Spinal cord (tissue), 10 donors: ENCODE results near the gene PEX10. TPM values are rescaled to one million over a fixed set of nuclear protein-coding genes. Genes with fewer than 3 reads are reported as not detected.

Experiments used
- DNase-seq, 6 donors: peaks; one replicate each; pipeline versions ENCODE4 v3.0.0 to v3.0.0-alpha.2; 2013 to 2015; ENCODE audit warnings: low spot score in 6 of 6, low read depth in 4 of 6
- H3K27ac ChIP-seq: one replicate; pipeline ENCODE4 v1.5.1; 2013; ENCODE audit warnings: low read depth, low read length, control low read depth
- H3K27me3 ChIP-seq: one replicate; pipeline ENCODE4 v1.6.1; 2013; ENCODE audit warnings: low read length; ENCODE audit not compliant: control insufficient read depth, insufficient read depth
- H3K36me3 ChIP-seq: one replicate; pipeline ENCODE4 v1.6.1; 2013; ENCODE audit warnings: low read length; ENCODE audit not compliant: control insufficient read depth, insufficient read depth
- H3K4me1 ChIP-seq: one replicate; pipeline ENCODE4 v1.6.1; 2013; ENCODE audit warnings: low read length; ENCODE audit not compliant: control insufficient read depth, insufficient read depth
- H3K4me3 ChIP-seq: one replicate; pipeline ENCODE4 v1.5.1; 2013; ENCODE audit warnings: low read depth, low read length, control low read depth
- H3K9me3 ChIP-seq: one replicate; pipeline ENCODE4 v1.6.1; 2013; ENCODE audit warnings: low read length; ENCODE audit not compliant: control insufficient read depth, insufficient read depth
- WGBS: methylation state at CpG from one replicate; pipeline ENCODE4 v1.1.5; 2013; ENCODE audit warnings: missing lambda C conversion rate; ENCODE audit not compliant: insufficient coverage; 5-methylcytosine and 5-hydroxymethylcytosine counted together
- polyA plus RNA-seq, 2 donors: library from polyadenylated mRNA; unstranded; fragments of 120-200 nt; gene quantifications; one replicate each; pipeline ENCODE4 v1.2.1, GENCODE V29; 2013; ENCODE audit not compliant: insufficient read length in 2 of 2
- total RNA-seq, 2 donors: library from RNA; depleted of rRNA in 1 of 2; stranded (reverse); fragments of 120-200 nt in 1 of 2; fragments of >200 nt in 1 of 2; gene quantifications; one replicate each; pipeline versions ENCODE4 v1.2.3 to v1.2.4, GENCODE V29; 2013 to 2014
- donor health status: healthy.

Gene PEX10
- total and polyA plus RNA-seq, 4 donors = 17.7 to 36.9 (median 31.7) TPM

DNA sequence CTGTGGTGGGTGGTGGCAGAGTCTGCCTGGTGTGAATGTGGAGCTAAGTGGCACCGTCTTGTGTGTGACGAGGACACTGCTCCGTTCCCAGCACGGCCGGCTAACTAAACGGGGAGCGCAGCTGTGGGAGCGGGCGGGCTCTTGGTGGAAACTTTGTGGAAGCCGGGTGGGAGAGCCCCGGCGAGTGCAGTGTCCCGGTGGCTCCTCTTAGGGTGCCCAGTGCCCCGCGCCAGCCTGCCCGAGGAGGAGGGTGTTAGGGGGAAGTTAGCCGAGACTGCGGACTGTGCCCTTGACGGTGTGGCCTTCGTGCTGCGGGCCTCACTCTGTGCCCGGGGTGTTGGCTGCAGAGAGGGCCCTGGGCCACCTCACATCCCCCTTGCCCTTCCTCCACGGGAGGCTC, 9.9 kb downstream of the PEX10 start:
- WGBS = 98% methylated on average over 13 of the region's 23 CpGs
- H3K27ac ChIP-seq = no peak overlapping the region
- H3K4me1 ChIP-seq = no peaks in the 10 kb centered on the region
- DNase-seq = no peak
- peaks cover 100% of the 10 kb centered on the region for H3K36me3 ChIP-seq
- no peaks in the 10 kb centered on the region for H3K27me3 ChIP-seq
- H3K9me3 ChIP-seq = no peaks in the 10 kb centered on the region
- H3K4me3 ChIP-seq = no peak overlapping the region

- H3K27ac ChIP-seq = no peak overlapping the region
- H3K27me3 ChIP-seq = no peaks in the 10 kb centered on the region
- H3K4me1 ChIP-seq = no peaks in the 10 kb centered on the region
- no peaks in the 10 kb centered on the region for H3K9me3 ChIP-seq
- no peak overlapping the region for H3K4me3 ChIP-seq
- DNase-seq = no peak
- WGBS = 74% methylated on average over 3 of the region's 14 CpGs
- H3K36me3 ChIP-seq = peaks cover 100% of the 10 kb centered on the region
These were observed 11.3 kb downstream of the PEX10 start for GRCh38 chr1:2400950-2401649.

DNA sequence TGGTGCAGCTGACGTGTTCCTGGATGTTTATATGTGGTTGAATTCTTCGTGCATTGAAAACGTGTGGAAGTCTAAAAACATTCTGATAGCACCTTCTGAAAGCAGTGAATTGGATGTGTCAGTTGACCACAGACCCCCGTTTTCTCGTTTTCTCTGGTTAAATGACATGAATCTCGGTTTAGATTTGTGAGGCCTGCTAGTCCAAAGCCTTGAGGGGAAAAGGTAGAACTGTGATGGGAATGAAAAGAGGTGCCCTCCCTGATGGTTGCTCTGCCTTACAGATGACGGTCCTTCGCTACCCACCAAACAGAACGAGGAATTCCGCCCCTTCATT, 11.8 kb downstream of the PEX10 start:
- Histone ChIP-seq H3K4me1 (no peaks in the 10 kb centered on the region), H3K36me3 (peaks cover 99% of the 10 kb centered on the region), H3K27me3 (no peaks in the 10 kb centered on the region), H3K9me3 (no peaks in the 10 kb centered on the region), H3K27ac (no peak overlapping the region), H3K4me3 (no peak overlapping the region)
- DNase-seq = no peak
- 89% methylated on average over 10 of the region's 10 CpGs for WGBS

DNA sequence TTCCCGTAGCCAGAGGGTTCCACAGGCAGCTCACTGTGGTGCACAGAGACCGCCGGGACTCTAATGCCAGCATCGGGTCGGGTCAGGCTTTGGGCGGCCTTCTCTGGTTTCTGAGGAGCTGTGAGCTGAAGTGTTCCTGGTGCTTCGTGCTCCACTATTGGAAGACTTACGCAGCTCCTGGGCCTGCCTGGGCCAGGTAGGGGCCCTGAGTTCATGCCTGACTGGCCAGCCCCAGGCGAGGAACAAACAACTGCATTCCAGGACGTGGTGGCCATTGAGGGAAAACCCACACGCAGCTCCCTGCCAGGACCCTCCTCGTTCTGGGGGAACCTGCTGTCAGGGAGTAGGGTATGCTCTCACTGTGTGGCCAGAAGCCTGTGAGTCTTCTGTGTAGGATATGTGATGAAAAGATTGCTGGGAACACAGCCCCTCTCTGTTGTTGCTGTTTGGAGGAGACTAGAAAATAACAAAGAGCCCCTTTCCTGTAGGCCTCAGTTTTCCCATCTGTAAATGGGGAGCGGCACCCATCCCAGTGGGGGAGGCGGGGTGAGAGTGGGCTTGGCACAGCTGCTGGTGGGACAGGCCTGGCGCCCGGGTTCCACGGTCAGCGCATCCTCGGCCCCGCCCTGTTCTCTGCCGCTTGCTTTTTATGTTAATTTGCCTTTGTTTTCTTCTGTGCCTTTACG, 12.3 kb downstream of the PEX10 start:
- Histone ChIP-seq H3K9me3 (no peaks in the 10 kb centered on the region), H3K36me3 (peaks cover 99% of the 10 kb centered on the region), H3K27me3 (no peaks in the 10 kb centered on the region), H3K27ac (no peak overlapping the region), H3K4me1 (no peaks in the 10 kb centered on the region), H3K4me3 (no peak overlapping the region)
- WGBS = 87% methylated on average over 21 of the region's 22 CpGs
- DNase-seq = no peak

GRCh38 chr1:2398871-2399270, 13.5 kb downstream of the PEX10 start:
- no peaks in the 10 kb centered on the region for H3K4me1 ChIP-seq
- no peak for DNase-seq
- 91% methylated on average over 7 of the region's 7 CpGs for WGBS
- H3K27ac ChIP-seq = no peak overlapping the region
- peaks cover 99% of the 10 kb centered on the region for H3K36me3 ChIP-seq
- H3K4me3 ChIP-seq = no peak overlapping the region
- no peaks in the 10 kb centered on the region for H3K27me3 ChIP-seq
- H3K9me3 ChIP-seq = no peaks in the 10 kb centered on the region

DNA sequence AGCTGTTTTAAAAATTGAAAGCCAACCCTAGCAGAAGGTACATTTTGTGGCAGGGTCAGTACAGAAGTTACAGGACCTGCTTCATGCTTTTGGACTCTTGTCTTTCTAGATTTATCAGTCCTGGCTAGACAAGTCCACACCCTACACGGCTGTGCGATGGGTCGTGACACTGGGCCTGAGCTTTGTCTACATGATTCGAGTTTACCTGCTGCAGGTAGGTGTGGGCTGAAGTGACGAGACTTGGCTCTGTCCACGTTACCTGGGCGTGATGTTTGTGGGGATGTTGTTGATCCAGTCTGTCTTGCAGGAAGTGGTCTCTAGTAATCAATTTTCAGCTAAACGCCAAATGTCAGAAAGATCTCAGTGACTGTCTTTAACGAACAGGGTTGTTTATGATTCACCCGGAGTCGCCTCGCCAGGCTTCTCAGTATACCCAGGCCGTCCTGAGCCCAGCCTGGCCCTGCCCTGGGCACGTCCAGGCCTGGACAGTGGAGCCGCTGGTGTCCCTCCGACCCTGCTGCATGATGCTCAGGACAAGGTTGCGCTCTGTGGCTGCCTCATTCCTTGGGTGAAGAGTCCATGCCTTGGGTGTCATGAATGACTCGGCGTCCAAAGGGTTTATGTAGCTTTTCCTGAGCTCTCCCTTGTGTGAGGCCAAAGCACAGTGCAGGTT, 15.2 kb downstream of the PEX10 start:
- Histone ChIP-seq H3K9me3 (no peaks in the 10 kb centered on the region), H3K4me3 (no peak overlapping the region), H3K27me3 (no peaks in the 10 kb centered on the region), H3K27ac (no peak overlapping the region), H3K4me1 (peaks cover 15% of the 10 kb centered on the region), H3K36me3 (peaks cover 89% of the 10 kb centered on the region)
- 97% methylated on average over 15 of the region's 19 CpGs for WGBS
- DNase-seq = no peak

GRCh38 chr1:2396476-2396875, 15.9 kb downstream of the PEX10 start:
- Histone ChIP-seq H3K9me3 (no peaks in the 10 kb centered on the region), H3K27ac (no peak overlapping the region), H3K36me3 (peaks cover 82% of the 10 kb centered on the region), H3K4me3 (no peak overlapping the region), H3K4me1 (peaks cover 15% of the 10 kb centered on the region), H3K27me3 (no peaks in the 10 kb centered on the region)
- DNase-seq = no peak
- WGBS = 87% methylated on average over 4 of the region's 5 CpGs

- Histone ChIP-seq H3K9me3 (no peaks in the 10 kb centered on the region), H3K36me3 (peaks cover 78% of the 10 kb centered on the region), H3K27ac (no peak overlapping the region), H3K27me3 (no peaks in the 10 kb centered on the region), H3K4me1 (peaks cover 15% of the 10 kb centered on the region), H3K4me3 (no peak overlapping the region)
- WGBS = 91% methylated on average over 8 of the region's 17 CpGs
- DNase-seq = no peak
These were observed 16.3 kb downstream of the PEX10 start for GRCh38 chr1:2396059-2396458.

- Histone ChIP-seq H3K36me3 (peaks cover 71% of the 10 kb centered on the region), H3K4me3 (no peak overlapping the region), H3K27ac (no peak overlapping the region), H3K9me3 (no peaks in the 10 kb centered on the region), H3K4me1 (peaks cover 23% of the 10 kb centered on the region), H3K27me3 (no peaks in the 10 kb centered on the region)
- 95% methylated on average over 7 of the region's 10 CpGs for WGBS
- DNase-seq = no peak
These were observed 17.1 kb downstream of the PEX10 start for GRCh38 chr1:2395245-2395644.

- DNase-seq = no peak
- H3K27ac ChIP-seq = no peak overlapping the region
- H3K4me3 ChIP-seq = no peak overlapping the region
- 88% methylated on average over 11 of the region's 11 CpGs for WGBS
- H3K27me3 ChIP-seq = no peaks in the 10 kb centered on the region
- peaks cover 28% of the 10 kb centered on the region for H3K4me1 ChIP-seq
- H3K9me3 ChIP-seq = no peaks in the 10 kb centered on the region
- H3K36me3 ChIP-seq = peaks cover 69% of the 10 kb centered on the region
These were observed 17.6 kb downstream of the PEX10 start for GRCh38 chr1:2394761-2395160.
